Measurements from ENCODE around the gene ABCB9.

DNA sequence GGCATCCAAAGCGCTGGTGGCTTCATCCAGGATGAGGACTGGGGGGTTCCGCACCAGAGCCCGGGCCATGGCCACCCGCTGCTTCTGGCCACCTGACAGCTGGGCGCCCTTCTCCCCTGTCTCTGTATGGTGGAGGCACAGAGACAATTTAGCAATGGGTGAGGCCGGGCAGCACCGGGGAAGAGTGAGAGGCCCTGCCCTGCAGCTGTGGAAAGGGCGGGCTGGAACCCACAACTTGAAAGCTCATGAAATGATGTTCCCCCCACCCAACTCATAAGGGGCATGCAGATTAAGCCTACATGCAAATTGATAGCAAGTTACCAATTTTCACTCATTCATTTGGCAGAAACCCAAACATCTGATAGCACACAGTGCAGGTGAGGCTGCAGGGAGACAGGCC, 34.1 kb downstream of the ABCB9 start:
- TF ChIP-seq CTCF (IDR thresholded peaks at IDR 0.05), result no peak
- no peak for TF ChIP-seq POLR2A (IDR thresholded peaks at IDR 0.05)
